Measurements from ENCODE around the gene SCUBE3.

Gene SCUBE3

DNA sequence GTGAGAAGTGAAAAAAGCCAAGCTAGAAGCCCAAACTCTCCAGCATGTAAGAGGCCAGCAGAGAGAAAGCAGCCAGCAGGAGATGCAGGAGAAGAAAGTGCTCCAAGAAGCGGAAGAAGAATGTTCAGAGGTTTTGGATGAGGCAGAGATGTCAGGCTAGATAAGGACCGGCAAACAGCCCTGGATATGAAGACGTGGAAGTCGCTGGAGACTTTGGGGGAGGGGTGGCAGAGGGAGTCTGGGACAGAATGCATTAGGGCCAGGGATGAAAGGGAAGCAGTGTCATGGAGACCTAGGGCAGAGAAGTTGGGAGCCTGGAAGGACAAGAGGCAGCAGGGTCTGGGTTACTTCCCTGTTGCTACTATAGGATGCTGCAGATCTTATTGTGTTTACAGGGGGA lies 5.3 kb upstream of the SCUBE3 start:
- Histone ChIP-seq H3K4me2 (ENCODE audit: low read depth, low read length, poor library complexity, severe bottlenecking) (no peak overlapping the region), H3K9me2 (replicated peaks; ENCODE audit: insufficient read depth, low read length) (no peaks in the 10 kb centered on the region), H3K9me3 (ENCODE audit: insufficient read depth, low read length) (no peaks in the 10 kb centered on the region), H3K36me3 (ENCODE audit: low read length) (no peaks in the 10 kb centered on the region), H3K9ac (ENCODE audit: low read length) (no peak overlapping the region), H3K27me3 (ENCODE audit: low read length) (no peaks in the 10 kb centered on the region), H2AFZ (ENCODE audit: low read depth, low read length, severe bottlenecking) (no peak overlapping the region), H3K4me3 (ENCODE audit: insufficient read depth, low read length, poor library complexity, severe bottlenecking) (no peak overlapping the region), H4K20me1 (ENCODE audit: low read depth, low read length) (no peaks in the 10 kb centered on the region), H3K27ac (ENCODE audit: low read depth, low read length) (no peak overlapping the region), H3F3A (ENCODE audit: insufficient read depth) (no peaks in the 10 kb centered on the region), H3K79me2 (ENCODE audit: insufficient read depth, low read length) (no peaks in the 10 kb centered on the region)
- TF ChIP-seq, protein P1, sequence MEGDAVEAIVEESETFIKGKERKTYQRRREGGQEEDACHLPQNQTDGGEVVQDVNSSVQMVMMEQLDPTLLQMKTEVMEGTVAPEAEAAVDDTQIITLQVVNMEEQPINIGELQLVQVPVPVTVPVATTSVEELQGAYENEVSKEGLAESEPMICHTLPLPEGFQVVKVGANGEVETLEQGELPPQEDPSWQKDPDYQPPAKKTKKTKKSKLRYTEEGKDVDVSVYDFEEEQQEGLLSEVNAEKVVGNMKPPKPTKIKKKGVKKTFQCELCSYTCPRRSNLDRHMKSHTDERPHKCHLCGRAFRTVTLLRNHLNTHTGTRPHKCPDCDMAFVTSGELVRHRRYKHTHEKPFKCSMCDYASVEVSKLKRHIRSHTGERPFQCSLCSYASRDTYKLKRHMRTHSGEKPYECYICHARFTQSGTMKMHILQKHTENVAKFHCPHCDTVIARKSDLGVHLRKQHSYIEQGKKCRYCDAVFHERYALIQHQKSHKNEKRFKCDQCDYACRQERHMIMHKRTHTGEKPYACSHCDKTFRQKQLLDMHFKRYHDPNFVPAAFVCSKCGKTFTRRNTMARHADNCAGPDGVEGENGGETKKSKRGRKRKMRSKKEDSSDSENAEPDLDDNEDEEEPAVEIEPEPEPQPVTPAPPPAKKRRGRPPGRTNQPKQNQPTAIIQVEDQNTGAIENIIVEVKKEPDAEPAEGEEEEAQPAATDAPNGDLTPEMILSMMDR (IDR thresholded peaks at IDR 0.05; ENCODE audit: insufficient read depth, low read length, poor library complexity, severe bottlenecking), result no peak
- TF ChIP-seq EZH2phosphoT487 (conservative IDR thresholded peaks at IDR 0.05; ENCODE audit: low read length), result no peak

DNA sequence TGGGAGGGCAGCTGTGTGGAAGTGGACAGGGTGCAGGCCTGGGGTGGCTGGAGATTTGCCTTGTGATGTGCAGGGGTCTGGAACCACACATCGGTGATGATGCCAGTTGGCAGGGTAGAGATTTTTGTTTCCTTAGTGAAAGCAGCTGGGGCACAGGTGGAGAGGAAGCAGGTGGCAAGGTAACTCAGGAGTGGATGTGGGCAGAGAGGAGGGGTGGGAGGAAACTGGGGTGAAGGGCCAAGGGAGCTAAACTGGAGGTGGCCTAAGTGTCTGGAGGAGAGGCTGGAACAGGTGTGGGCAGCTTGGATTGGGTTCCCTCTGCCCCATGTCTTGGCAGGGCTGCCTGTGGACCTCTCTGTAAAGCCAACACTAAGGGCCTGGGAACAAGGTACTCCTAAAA lies 4.7 kb upstream of the SCUBE3 start:
- TF ChIP-seq, protein P1 (IDR thresholded peaks at IDR 0.05; ENCODE audit: insufficient read depth, low read length, poor library complexity, severe bottlenecking), result no peak
- no peak for TF ChIP-seq EZH2phosphoT487 (conservative IDR thresholded peaks at IDR 0.05; ENCODE audit: low read length)
- H3F3A ChIP-seq (ENCODE audit: insufficient read depth), result no peaks in the 10 kb centered on the region
- H3K36me3 ChIP-seq (ENCODE audit: low read length), result no peaks in the 10 kb centered on the region
- no peaks in the 10 kb centered on the region for H3K79me2 ChIP-seq (ENCODE audit: insufficient read depth, low read length)
- no peaks in the 10 kb centered on the region for H3K9me3 ChIP-seq (ENCODE audit: insufficient read depth, low read length)
- H4K20me1 ChIP-seq (ENCODE audit: low read depth, low read length), result no peaks in the 10 kb centered on the region
- no peaks in the 10 kb centered on the region for H3K9me2 ChIP-seq (replicated peaks; ENCODE audit: insufficient read depth, low read length)
- H2AFZ ChIP-seq (ENCODE audit: low read depth, low read length, severe bottlenecking), result no peak overlapping the region
- H3K27me3 ChIP-seq (ENCODE audit: low read length), result no peaks in the 10 kb centered on the region
- H3K4me2 ChIP-seq (ENCODE audit: low read depth, low read length, poor library complexity, severe bottlenecking), result no peak overlapping the region
- no peak overlapping the region for H3K9ac ChIP-seq (ENCODE audit: low read length)
- no peak overlapping the region for H3K27ac ChIP-seq (ENCODE audit: low read depth, low read length)
- H3K4me3 ChIP-seq (ENCODE audit: insufficient read depth, low read length, poor library complexity, severe bottlenecking), result no peak overlapping the region

DNA sequence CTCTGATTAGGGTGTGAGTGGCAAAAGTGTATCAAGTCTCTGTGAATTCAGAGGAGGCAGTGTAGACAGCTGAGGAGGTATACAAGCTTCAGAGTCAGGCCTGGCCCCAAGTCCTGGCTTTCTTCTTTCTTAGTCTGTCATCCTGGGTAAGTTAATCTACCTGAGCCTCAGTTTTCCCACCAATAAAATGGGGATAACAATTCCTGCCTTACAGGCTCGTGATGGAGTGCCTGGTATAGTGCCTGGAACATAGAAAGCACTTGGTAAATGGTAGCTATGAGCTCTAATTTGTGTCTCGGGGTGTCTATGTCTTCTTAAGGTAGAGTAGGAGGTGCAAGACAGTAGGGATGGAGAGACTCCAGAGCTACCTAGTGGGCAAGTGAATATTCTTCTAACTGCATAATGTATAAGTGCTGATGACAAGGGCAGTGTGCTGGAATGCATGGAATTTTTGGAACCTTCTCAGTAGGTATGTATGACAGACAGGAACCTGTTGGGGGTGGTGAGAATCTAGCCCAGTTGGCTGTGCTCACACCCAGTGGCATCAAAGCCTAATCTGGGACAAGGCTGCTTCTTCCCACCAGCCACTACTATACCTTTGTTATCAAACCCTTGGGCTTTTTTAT lies 4.0 kb upstream of the SCUBE3 start:
- Histone ChIP-seq H3K27me3 (ENCODE audit: low read length) (no peaks in the 10 kb centered on the region), H3K9me3 (ENCODE audit: insufficient read depth, low read length) (no peaks in the 10 kb centered on the region), H3K36me3 (ENCODE audit: low read length) (no peaks in the 10 kb centered on the region), H3K9ac (ENCODE audit: low read length) (no peak overlapping the region), H3K4me3 (ENCODE audit: insufficient read depth, low read length, poor library complexity, severe bottlenecking) (no peak overlapping the region), H3K27ac (ENCODE audit: low read depth, low read length) (no peak overlapping the region), H4K20me1 (ENCODE audit: low read depth, low read length) (no peaks in the 10 kb centered on the region), H2AFZ (ENCODE audit: low read depth, low read length, severe bottlenecking) (no peak overlapping the region), H3K4me2 (ENCODE audit: low read depth, low read length, poor library complexity, severe bottlenecking) (no peak overlapping the region), H3K9me2 (replicated peaks; ENCODE audit: insufficient read depth, low read length) (no peaks in the 10 kb centered on the region), H3K79me2 (ENCODE audit: insufficient read depth, low read length) (no peaks in the 10 kb centered on the region), H3F3A (ENCODE audit: insufficient read depth) (no peaks in the 10 kb centered on the region)
- no peak for TF ChIP-seq EZH2phosphoT487 (conservative IDR thresholded peaks at IDR 0.05; ENCODE audit: low read length)
- TF ChIP-seq, protein P1 (IDR thresholded peaks at IDR 0.05; ENCODE audit: insufficient read depth, low read length, poor library complexity, severe bottlenecking), result no peak
